NCI-H82 treated with DMSO at 0.1 percent for 48 hours (cell line): Measurements from ENCODE around the gene STAM.
A peak's percentile ranks its signal among the peaks of the same experiment; 100 is the strongest.

Experiments used
- DNase-seq: peaks from one replicate; lab custom pipeline; 2025; ENCODE audit not compliant: unreplicated experiment; lab: John Stamatoyannopoulos, UW

STAM gene

DNA sequence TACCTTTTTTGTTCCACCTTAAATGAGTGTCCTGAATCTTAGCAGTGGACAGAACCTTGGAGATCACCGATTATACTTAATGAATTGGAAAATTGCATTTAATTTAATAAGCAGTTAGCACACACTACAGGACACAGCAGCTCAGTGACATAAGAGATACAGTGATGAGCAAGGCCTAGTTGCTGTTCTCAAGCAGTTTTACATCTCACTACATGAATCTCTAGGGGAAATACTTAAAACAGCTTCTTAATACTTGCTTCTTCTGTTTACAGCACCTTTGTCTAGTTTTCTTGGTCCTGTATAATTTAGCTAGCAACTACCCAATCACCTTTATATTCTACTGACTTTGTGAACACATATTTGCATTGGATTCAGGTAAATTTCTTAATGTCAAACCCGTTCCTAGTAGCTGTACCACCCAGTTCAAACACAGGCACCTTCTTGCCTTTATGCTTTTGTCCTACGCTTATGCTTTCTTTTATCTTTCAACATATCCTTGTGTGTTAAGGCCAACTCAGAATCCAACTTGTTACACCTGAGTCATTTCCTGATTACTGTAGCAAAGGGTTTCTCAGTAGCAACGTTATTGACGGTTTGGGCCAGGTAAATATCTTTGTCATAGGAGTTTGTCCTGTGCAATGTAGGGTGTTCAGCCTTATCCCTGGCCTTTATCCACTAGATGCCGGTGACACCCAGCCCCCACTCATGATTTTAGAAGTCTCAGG, 1.8 kb downstream of the STAM start:
- DNase-seq = no peak

DNA sequence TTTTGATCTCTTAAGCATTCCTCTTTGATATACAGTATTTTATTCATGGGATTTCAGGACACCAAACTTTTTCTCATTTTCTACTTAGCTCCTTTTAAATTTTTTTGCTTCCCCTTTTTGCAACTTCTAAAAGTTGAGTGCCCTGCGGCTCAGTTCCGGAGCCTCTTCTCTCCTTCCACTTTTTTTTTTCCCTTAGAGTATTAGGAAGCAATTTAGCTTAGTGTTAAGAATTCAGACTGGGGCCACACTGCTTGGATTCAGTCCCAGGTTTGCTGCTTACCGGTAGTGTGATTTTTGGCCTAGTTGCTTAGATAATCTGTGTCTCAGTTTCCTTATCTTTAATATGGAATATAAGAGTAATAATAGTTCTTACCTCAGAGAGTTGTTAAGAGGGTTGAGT, 3.4 kb downstream of the STAM start:
- no peak for DNase-seq

DNA sequence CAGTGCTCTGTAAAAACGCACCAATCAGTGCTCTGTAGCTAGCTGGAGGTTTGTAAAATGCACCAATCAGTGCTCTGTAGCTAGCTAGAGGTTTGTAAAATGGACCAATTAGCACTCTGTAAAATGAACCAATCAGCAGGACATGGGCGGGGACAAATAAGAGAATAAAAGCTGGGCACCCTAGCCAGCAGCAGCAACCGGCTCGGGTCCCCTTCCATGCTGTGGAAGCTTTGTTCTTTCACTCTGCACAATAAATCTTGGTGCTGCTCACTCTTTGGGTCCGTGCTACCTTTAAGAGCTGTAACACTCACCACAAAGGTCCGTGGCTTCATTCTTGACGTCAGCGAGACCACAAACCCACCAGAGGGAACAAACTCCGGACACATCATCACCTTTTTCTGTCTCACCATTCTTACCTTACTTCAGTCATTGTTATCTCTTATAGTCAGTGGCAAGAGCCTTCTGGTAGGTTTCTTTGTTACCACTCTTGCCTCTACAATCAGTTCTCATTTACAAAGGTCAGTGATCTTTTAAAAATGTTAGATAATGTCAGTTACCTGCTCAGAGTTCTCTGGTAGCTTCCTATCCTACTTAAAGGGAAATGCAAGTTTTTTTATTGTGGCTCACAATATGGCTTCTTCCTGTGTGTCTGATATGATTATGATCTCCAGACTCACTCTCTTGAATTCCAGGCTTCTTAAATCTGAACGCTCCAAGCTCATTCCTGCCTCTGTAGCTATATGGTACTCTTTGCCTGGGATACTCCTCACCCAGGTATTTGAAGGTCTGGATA, 4.5 kb downstream of the STAM start:
- no peak for DNase-seq

DNA sequence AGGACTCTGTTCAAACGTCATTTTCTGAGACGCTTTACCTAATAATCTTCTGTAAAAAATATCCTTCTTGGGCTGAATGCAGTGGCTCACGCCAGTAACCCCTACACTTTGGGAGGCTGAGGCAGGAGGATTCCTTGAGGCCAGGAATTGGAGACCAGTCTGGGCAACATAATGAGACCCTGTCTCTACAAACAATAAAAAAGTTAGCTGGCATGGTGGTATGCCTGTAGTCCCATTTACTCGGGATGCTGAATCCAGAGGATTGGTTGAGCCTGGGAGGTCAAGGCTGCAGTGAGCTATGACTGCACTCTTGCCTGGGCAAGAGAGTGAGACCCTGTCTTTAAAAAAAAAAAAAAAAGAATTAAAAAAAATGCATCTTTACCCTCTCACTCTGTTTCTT, 5.1 kb downstream of the STAM start:
- DNase-seq = no peak

DNA sequence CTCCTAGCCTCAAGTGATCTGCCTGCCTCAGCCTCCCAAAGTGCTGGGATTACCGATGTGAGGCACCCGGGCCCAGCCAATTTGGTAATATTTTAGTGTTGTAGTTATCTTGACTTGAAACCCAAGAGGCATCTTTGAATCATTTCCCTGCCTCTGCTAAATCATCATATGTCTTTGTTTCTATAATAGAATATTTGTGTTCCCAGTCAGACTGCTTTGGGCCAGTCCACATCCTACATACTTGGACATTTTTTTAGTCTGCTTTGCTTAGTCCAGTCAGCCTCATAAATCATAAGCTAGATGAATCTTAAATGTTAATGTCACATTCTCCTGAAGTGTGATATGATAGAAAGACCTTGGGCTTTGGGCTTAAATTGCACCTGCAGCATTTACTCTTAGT, 5.9 kb downstream of the STAM start:
- DNase-seq = no peak

DNA sequence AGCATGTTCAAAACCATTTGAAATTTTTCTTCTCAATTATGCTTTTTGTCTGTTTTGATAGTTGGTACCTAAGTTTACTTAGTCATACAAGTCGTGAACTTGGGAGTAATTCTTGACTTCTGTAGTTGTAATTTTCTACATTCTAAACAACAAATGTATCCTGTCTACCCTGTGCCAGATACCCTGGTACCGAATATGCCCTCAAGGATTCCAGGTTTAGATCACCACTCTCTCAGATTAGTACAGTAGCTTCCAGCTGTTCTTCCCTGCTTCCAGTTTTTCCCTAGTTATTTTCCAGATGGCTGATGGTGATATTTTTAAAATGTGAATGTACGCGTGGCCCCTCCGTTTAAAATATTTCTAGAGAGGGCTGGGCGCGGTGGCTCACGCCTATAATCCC, 6.5 kb downstream of the STAM start:
- no peak for DNase-seq

DNA sequence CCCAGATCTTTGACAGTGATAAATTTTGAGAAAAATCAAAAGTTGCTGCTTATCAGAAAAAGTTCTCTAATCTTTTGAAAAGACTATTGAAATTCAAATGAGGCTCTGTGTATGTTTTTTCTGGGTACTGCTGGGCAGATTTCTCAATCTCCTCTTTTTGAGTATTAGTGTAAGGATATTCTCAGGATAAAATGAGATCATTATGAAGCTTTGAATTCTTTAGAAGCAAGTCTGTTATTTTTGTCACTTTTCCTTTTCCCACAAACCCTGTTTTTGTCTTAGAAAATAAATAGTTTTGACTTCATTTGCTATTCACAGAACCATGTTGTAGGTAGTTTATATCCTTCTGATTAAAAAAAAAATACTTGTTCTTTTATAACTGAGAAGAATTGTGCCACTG, 7.9 kb downstream of the STAM start:
- no peak for DNase-seq

DNA sequence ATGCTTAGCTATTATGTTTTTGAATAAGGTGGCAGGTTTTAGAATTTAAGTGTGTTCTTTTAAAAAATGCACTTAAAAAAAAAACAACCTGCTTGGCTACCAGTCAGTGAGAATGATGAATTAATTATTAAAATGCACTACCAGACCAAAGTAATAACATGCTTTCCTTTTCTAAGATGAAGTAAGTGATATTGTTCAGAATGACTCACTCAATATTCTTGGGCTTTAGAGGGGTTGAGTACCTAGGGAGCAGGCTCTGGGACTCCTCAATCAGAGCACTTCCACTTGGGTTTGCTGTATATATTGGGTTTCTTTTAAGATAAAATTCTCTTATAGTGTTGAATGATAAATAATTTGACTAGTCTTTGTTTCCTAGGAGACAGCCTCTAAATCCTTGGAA, 8.6 kb downstream of the STAM start:
- DNase-seq = no peak

DNA sequence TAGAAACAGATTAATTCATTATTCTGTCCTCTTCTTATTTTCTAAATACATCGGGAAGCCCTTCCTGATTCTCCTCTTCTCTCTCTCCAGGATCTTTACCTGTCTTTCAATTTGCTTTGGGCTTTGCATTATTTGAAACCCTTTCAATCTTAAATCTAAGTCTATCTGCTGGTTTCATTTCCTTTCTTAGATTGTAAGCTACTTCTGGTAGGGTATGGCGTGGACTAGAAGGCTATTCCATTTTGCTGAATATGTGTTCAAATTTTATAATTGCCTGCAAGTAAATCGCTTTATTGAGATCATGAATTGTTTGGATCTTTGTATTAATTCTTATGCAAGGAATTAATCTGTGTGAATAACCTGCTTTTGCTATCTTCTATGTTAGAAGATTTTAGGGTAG, 11.1 kb downstream of the STAM start:
- DNase-seq = no peak

DNA sequence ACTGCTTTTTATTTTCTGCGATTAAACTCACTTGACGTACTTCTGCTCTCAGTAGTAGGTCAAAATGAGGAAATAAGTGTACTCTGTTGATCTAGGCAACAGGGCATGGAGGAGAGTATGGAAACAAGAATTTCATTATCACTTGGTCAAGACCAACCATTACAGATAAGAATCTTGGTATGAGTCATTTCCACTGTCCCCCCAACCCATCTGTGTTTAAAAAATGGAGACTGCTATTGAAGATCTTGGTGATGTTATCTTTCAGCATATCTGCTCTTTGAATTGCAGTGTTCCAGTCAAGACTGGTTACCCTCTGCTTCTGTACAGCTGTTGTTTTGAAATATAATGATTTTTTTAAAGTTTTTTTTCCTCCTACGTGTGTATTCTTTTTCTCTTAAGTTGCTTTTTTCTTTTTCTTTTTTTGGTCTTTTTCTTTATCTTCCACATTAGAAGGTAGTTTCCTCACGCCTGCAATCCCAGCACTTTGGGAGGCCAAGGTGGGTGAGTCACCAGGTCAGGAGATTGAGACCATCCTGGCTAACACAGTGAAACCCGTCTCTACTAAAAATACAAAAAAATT, 11.7 kb downstream of the STAM start:
- no peak for DNase-seq

DNA sequence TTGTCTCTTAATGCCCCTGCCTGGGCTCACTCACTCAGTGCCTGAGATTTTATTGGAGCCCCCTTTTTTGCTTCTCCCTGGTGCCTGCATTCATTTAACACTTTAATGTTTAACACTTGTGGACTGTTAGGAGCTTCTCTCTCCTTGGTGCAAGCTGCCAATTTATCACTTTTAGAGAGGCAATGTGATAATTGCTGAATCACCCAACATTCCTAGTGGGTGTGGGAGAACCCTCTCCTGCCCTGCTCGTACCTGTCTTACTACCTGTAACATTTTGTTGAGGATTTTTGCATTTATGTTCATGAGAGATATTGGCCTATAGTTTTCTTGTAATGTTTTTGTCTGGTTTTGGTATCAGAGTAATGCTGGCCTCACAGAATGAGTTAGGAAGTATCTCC, 13.2 kb downstream of the STAM start:
- DNase-seq = no peak

DNA sequence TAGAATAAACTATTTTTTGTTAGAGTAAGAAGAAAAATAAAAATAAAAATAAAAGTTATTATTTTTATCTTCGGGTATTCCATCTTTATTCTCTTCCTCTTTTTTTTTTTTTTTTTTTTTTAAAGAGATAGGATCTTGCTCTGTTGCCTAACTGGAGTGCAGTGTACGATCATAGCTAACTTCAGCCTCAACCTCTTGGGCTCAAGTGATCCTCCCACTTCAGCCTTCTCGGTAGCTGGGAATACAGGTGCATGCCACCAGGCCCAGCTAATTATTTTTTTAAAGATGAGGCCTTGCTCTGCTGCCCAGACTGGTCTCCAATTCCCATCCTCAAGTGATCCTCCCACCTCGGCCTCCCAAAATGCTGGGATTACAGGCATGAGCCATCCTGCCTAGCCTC, 15.4 kb downstream of the STAM start:
- DNase-seq = no peak

DNA sequence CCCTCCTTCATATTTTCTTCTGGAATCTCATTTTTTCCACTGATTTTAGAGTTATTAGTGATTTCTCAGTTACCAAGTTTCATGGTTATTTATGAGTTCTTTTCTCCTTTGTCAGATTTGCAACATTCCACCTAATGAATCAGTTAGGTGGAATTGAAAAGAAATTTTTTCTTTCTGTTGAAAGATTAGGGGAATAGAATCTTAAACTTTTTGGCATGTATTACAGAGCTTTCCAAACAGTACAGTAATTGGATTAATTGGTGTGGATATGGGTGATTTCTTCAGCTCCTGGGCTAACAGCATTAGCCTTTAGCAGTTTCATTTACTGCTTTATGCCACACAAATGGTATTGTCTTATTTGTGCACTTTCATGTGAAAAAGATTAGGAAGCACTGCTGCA, 17.0 kb downstream of the STAM start:
- DNase-seq = peak; percentile 8

DNA sequence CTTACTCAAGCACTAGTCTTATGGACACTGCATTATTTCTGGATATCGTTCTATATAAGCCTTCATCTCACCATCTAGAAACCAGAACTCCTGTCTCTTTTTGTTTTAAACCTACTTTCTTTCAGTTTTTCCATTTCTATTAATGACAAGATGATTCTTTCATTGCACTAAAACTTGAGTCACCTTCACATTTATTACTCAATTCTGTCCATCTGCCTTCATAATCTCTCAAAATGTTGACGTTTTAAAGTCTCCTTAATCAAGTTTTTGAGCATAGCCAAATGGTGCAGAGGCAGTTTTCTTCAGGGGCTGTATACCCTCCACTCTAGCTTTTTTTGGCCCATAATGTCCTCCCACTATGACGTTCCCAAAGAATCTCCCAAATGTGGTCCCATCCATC, 17.6 kb downstream of the STAM start:
- no peak for DNase-seq

DNA sequence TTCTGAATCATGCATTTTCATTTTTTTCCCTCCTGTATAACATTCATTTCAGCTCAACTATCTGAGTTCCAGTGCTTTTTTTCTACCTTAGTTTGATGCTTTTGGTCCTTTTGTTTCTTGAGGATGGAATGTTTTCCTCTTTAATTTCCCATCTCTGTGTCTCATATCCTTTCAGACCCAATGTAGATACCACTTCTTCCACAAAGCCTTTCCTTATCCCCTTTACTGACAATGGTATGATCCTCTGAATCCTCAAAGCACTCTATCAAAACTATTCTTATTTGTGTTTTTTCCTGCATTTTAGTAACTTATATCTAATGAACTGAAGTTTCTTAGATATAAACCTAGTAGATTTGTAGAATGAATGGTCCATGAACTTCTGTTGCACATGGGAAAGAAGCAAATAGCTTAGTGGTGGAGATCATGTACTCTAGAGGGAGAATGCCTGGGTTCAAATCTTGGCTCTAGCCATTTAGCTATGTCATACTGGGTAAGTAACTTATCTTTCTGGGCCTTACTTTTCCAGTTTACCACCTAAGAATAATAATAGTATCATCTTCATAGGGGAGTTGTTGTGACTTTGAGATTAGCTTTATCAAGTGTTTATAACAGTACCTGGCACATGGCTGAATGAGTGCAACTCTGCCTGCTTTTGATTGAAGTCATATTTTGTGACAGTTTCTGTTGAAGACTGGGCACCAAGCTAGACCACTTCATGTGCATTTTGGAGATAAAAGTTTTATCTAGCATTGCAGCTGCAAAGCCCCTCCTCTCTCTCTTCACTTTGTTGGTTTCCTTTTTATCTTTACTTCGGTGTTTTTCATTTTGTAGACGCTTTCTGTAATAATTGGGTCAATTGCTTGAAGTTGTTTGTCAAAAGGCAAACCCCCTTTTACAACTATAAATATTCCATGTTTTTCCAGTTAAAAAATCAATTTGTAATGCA, 18.5 kb downstream of the STAM start:
- DNase-seq = no peak

DNA sequence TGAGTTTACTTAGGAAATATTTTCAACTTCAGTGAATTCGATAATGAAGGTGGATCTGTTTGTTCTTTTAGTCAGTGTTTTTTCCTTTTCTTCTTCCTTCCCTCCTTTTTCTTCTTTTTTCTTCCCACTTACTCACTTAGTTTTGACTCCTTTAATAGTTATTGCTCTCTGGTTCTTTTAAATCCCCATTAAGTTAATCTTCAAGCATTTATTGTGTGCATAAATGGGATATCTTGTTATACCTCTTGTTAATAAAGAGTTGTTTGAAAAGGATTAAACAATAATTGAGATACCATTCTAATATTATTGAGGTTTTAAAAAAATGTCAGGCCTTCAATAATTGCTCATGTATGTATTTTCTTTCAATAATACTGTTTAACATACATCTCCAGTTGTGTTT, 19.5 kb downstream of the STAM start:
- DNase-seq = no peak

DNA sequence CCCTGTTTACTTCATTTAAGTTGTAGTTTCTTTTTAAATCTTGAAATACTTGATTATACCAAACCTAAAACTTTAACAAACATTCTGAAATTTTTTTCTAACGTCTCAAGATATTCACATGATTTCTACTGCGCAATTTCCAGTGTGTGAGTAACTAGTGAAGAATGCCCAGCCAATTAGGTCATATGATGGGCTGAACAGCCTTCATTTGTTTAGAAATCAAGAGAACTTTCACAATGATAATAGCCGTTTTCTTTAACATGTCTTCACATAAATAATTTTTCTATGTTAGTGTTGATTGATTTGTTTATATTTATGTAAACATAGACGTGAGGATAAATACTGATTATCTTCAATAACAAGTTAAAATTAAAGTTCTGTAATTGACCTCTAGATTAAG, 21.8 kb downstream of the STAM start:
- no peak for DNase-seq

DNA sequence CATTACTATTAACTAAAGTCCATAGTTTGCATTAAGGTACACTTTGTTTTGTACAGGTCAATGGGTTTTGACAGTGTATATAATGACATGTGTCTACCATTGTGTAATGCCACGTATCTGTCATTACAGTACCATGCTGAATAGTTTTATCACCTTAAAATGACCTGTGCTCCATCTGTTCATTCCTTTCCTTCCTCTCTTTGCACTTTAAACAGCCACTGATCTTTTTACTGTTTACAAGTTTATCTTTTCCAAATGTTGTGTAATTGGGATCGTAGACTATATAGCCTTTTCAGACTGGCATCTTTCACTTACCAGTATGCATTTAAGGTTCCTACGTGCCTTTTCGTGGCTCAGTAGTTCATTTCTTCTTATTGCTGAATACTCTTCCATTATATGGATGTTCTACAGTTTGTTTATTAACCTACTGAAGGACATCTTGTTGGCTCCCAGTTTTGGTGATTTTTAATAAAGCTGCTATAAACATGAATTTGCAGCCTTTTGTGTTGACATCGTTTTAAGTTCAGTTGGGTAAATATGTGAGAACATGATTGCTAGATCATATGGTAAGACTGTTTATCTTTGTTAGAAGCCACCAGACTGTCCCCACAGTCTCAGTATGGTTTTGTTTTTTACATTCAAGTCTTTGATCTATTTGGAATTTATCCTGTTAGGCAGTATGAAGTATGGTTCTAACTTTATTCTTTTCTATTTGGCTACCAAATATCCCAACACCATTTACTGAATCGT, 24.7 kb downstream of the STAM start:
- DNase-seq = no peak

DNA sequence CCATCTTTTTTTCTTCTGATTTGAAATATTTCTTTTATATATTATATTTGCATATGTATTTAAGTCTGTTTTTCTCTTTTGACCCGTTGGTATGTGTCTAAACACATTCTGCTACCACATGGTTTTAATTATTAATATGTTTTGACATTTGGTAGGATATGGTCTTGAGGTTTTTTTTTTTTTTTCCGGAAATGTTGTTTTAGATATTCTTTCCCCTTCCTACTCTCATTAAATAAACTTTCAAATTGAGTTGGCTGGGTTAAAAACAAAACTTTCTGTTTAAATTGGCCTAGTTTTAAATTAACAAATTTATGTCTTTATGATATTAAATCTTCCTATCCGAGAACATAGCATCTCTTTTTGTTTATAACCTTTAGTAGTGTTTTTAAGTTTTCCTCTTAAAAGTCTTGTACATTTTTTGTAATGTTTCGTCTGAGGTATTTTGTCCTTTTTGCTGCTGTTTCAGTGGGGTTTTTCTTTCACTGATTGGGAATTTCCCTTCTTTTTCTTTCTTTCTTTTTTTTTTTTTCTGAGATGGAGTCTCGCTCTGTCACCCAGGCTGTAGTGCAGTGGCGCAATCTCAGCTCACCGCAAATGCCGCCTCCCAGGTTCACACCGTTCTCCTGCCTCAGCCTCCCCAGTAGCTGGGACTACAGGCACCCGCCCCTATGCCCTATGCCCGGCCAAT, 25.4 kb downstream of the STAM start:
- DNase-seq = no peak

DNA sequence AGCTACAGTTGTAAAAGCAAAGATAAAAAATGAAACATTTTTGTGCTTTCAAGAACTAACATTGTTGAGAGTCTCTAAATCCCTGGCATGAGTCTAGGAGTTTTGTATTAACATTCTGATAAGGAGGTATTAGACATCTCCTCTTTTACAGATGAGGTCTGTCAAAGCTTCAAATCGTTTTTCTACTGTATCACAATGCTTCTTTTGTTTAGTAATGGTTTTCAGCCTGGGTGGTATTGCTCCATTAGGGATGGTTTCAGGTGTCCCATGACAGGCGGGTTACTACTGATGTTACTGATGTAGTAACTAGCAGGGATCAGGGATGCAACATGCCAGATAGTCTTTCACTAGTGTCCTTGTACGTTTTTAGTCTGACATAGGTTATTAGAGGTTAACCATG, 27.4 kb downstream of the STAM start:
- DNase-seq = no peak
